ENCODE measurements around the gene ARF3. TPM values are rescaled to one million over a fixed set of nuclear protein-coding genes. Genes with fewer than 3 reads are reported as not detected.

ARF3 gene
- total and polyA plus RNA-seq, 4 donors = 67.9 to 319 (median 180) TPM

DNA sequence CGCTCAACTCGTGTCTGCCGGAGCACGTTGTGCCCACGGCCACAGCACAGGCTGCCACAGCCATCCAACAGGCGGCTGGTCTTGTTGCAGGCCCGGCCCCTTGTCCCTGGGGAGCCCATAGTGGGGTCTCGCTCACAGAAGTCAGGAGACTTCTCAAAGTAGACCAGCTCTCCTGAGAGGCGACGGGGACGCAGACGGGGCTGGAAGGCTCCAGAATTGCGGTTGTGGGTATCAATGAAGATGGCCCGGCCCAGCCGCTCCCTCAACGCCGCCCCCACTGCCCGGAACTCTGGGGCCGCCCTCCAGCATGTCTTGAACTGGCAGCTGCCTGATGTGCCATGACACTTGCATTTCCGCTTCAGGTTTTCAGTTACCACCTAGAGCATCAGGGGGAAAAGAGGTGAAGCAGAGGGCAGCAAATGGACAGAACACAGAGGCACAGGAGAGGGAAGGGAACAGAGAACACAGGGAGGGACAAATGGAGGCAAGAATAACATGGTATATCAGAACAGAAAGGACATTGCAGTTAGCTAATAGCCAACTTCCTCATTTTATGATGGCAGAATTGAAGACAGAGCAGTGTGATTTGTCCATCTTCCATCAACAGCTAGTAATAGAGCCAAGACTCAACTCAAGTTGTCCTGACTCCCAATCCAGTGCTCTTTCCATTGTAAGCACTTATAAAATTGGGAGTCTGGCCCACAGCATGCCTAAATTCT is 9.0 kb upstream of the ARF3 start:
- H3K4me3 ChIP-seq (ENCODE audit: low read depth, low read length) = no peak overlapping the region
- no peaks in the 10 kb centered on the region for H3K9me3 ChIP-seq (ENCODE audit: control insufficient read depth, insufficient read depth, low read length)
- peaks cover 9% of the 10 kb centered on the region for H3K36me3 ChIP-seq (ENCODE audit: control insufficient read depth, insufficient read depth, low read length)
- DNase-seq (ENCODE audit: low read depth in 4 of 6, low spot score in 6 of 6) = no peak
- WGBS (ENCODE audit: insufficient coverage) = 55% methylated on average over 20 of the region's 20 CpGs
- H3K27me3 ChIP-seq (ENCODE audit: control insufficient read depth, insufficient read depth, low read length) = peaks cover 42% of the 10 kb centered on the region
- H3K4me1 ChIP-seq (ENCODE audit: control insufficient read depth, insufficient read depth, low read length) = peaks cover 22% of the 10 kb centered on the region
- no peak overlapping the region for H3K27ac ChIP-seq (ENCODE audit: low read depth, low read length)

DNA sequence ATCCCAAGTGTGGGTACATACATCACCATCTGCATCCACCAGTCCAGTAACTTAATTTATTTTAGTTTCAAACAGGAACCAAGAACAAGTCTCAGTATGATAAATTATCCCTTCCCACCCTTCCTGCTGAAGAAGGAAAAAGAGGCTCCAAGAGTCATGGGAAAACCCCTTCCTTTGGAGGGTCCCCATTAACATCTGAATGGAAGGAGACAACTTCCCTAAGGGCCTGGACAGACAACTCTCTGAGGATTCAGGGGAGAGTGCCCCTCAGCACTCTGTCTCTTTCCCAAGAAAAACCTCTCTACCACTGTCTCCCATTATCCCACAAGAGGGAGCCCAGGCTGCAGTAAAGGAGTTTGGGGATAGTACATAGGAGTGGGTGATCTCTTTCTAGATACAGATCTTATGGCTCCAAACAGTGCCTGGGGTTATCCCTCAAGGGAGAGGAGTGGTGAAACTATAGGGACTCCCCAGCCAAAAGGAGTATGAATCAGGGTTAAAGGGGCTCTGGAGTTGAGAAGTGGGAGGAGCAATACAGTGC is 8.1 kb upstream of the ARF3 start:
- Histone ChIP-seq H3K27me3 (ENCODE audit: control insufficient read depth, insufficient read depth, low read length) (peaks cover 36% of the 10 kb centered on the region), H3K4me3 (ENCODE audit: low read depth, low read length) (no peak overlapping the region), H3K36me3 (ENCODE audit: control insufficient read depth, insufficient read depth, low read length) (peaks cover 9% of the 10 kb centered on the region), H3K9me3 (ENCODE audit: control insufficient read depth, insufficient read depth, low read length) (no peaks in the 10 kb centered on the region), H3K4me1 (ENCODE audit: control insufficient read depth, insufficient read depth, low read length) (peaks cover 13% of the 10 kb centered on the region), H3K27ac (ENCODE audit: low read depth, low read length) (no peak overlapping the region)
- DNase-seq (ENCODE audit: low read depth in 4 of 6, low spot score in 6 of 6) = peak in 1 of 6 donors; percentile 17

DNA sequence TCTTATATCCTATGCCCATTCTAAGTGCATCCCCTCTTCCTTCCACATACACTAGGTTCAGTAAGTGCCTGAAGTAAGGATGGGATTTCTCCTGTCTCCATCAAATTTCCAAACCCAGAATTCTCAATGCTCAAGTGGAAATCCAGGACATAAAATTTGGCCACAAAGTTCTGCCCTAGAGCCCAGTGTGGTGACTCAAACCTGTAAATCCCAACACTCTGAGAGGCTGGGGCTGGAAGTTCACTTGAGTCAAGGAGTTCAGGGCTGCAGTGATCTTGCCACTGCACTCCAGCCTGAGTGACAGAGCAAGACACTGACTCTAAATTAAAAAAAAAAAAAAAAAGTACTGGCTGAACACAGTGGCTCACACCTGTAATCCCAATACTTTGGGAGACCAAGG is 4.5 kb upstream of the ARF3 start:
- peaks cover 11% of the 10 kb centered on the region for H3K27me3 ChIP-seq (ENCODE audit: control insufficient read depth, insufficient read depth, low read length)

DNA sequence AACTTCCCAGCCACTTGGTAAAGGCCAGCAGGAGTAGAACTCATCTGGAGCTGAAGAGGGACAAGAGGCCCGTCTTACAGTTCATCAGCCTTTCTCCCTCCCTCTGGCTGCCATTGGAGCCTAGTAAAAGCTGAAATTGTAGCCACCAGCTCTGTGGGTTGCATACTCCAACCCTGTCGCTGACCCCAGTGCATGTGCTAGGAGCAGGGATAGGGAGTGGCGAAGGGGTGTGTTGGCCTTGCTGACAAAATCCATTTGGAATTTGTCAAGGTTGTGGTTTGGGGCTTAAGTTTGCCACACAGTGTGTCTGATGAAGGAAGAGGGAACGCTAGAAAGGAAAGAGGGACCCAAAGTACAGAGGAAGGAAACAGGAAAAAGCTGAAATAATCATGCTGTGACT is 4.0 kb upstream of the ARF3 start:
- Histone ChIP-seq H3K9me3 (ENCODE audit: control insufficient read depth, insufficient read depth, low read length) (no peaks in the 10 kb centered on the region), H3K27ac (ENCODE audit: low read depth, low read length) (no peak overlapping the region), H3K4me1 (ENCODE audit: control insufficient read depth, insufficient read depth, low read length) (peaks cover 9% of the 10 kb centered on the region), H3K27me3 (ENCODE audit: control insufficient read depth, insufficient read depth, low read length) (peaks cover 8% of the 10 kb centered on the region), H3K36me3 (ENCODE audit: control insufficient read depth, insufficient read depth, low read length) (peaks cover 4% of the 10 kb centered on the region), H3K4me3 (ENCODE audit: low read depth, low read length) (no peak overlapping the region)
- 42% methylated on average over 2 of the region's 4 CpGs for WGBS (ENCODE audit: insufficient coverage)
- DNase-seq (ENCODE audit: low read depth in 4 of 6, low spot score in 6 of 6) = no peak

More for the DNA sequence above, 4.5 kb upstream of the ARF3 start:
- peaks cover 5% of the 10 kb centered on the region for H3K36me3 ChIP-seq (ENCODE audit: control insufficient read depth, insufficient read depth, low read length)
- H3K9me3 ChIP-seq (ENCODE audit: control insufficient read depth, insufficient read depth, low read length) = no peaks in the 10 kb centered on the region
- peaks cover 5% of the 10 kb centered on the region for H3K4me1 ChIP-seq (ENCODE audit: control insufficient read depth, insufficient read depth, low read length)
- DNase-seq (ENCODE audit: low read depth in 4 of 6, low spot score in 6 of 6) = no peak
- no peak overlapping the region for H3K27ac ChIP-seq (ENCODE audit: low read depth, low read length)
- H3K4me3 ChIP-seq (ENCODE audit: low read depth, low read length) = no peak overlapping the region

DNA sequence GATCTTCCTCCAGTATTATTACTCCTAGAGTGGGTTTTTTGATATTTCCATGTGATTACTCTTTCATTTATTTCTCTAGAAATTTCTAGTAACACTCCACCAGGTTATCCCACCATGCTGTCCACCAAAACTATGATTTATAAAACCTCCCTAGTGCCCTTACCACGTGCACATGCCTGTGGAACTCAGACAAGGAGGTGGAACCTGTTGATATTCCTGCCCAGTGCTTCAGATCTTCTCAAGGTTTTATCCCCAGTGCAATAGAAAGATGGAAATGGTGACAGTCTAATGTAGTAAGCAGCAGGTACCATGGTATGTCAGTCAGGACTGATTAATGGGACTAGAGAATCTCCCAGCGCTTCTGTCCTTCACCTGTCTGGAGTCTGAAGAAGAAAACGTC is 3.5 kb upstream of the ARF3 start:
- Histone ChIP-seq H3K9me3 (ENCODE audit: control insufficient read depth, insufficient read depth, low read length) (no peaks in the 10 kb centered on the region), H3K27me3 (ENCODE audit: control insufficient read depth, insufficient read depth, low read length) (peaks cover 5% of the 10 kb centered on the region), H3K4me3 (ENCODE audit: low read depth, low read length) (no peak overlapping the region), H3K36me3 (ENCODE audit: control insufficient read depth, insufficient read depth, low read length) (no peaks in the 10 kb centered on the region), H3K4me1 (ENCODE audit: control insufficient read depth, insufficient read depth, low read length) (peaks cover 14% of the 10 kb centered on the region), H3K27ac (ENCODE audit: low read depth, low read length) (no peak overlapping the region)
- 53% methylated on average over 2 of the region's 3 CpGs for WGBS (ENCODE audit: insufficient coverage)
- no peak for DNase-seq (ENCODE audit: low read depth in 4 of 6, low spot score in 6 of 6)

DNA sequence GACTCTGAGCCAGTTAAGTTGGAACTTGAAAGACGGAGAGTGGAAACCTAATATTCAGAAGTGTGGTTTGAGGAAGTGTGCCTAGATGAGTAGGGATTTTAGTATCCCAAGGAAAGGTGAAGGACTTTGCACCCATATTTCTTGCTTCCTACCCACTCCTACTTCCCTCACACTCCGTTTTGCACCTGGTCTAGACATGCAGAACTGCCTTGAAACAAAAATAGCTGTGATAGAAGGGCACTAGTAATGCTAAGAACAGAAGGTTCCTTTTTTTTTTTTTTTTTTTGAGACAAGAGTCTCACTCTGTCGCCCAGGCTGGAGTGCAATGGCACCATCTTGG is 732 bp upstream of the ARF3 start:
- peaks cover 17% of the 10 kb centered on the region for H3K4me1 ChIP-seq (ENCODE audit: control insufficient read depth, insufficient read depth, low read length)
- 83% methylated on average over 1 of the region's 3 CpGs for WGBS (ENCODE audit: insufficient coverage)
- no peak for DNase-seq (ENCODE audit: low read depth in 4 of 6, low spot score in 6 of 6)
- no peaks in the 10 kb centered on the region for H3K9me3 ChIP-seq (ENCODE audit: control insufficient read depth, insufficient read depth, low read length)
- peak overlapping the region; percentile 82 for H3K27ac ChIP-seq (ENCODE audit: low read depth, low read length)
- H3K27me3 ChIP-seq (ENCODE audit: control insufficient read depth, insufficient read depth, low read length) = peaks cover 4% of the 10 kb centered on the region
- peak overlapping the region; percentile 91 for H3K4me3 ChIP-seq (ENCODE audit: low read depth, low read length)
- H3K36me3 ChIP-seq (ENCODE audit: control insufficient read depth, insufficient read depth, low read length) = no peaks in the 10 kb centered on the region

DNA sequence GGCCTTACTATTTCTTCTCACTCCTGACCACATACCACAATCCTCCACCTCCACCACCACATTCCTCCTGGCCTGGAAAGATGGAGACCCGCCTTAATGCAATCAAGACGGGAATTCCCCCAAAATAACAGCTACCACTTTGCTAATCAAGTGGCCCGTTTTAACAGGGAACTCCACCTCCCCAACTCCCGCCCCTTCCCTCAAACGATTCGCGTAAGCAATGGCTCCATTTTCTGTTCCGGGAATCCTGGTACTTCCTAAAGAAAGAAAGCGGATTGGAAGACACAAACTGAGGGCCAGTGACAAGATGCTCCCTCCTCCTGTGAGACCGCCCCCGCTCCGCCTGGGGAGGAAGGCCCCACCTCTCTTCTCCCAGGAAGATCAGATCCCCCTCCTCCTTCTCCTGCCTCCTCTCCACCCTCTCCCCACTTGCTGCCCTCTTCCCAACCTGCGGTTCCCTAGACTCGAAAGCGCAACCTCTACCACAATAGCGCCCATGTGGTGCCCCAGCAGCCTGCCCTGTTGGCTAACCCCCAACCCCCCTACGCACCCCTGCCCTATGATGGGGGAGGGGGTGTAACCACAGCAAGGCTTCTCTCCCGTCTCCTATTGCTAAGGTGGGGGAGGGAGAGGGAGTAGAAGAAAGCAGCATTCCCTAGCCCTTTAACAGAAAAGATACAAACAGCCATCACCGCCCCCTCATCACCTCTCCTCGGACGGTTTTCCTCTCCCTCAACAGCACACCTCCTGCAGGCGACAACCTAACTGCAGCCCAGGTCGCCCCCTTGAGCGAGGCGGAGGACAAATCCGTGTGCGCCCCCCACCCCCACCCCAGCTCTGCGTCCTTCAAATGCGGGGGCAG is 777 bp downstream of the ARF3 start:
- Histone ChIP-seq H3K4me3 (ENCODE audit: low read depth, low read length) (peak overlapping the region; percentile 91), H3K27ac (ENCODE audit: low read depth, low read length) (peak overlapping the region; percentile 82), H3K4me1 (ENCODE audit: control insufficient read depth, insufficient read depth, low read length) (peaks cover 17% of the 10 kb centered on the region), H3K9me3 (ENCODE audit: control insufficient read depth, insufficient read depth, low read length) (no peaks in the 10 kb centered on the region), H3K27me3 (ENCODE audit: control insufficient read depth, insufficient read depth, low read length) (peaks cover 4% of the 10 kb centered on the region), H3K36me3 (ENCODE audit: control insufficient read depth, insufficient read depth, low read length) (peaks cover 6% of the 10 kb centered on the region)
- peak in 5 of 6 donors; percentile 78 to 97 (median 87) for DNase-seq (ENCODE audit: low read depth in 4 of 6, low spot score in 6 of 6)
- 0% methylated on average over 23 of the region's 29 CpGs for WGBS (ENCODE audit: insufficient coverage)

DNA sequence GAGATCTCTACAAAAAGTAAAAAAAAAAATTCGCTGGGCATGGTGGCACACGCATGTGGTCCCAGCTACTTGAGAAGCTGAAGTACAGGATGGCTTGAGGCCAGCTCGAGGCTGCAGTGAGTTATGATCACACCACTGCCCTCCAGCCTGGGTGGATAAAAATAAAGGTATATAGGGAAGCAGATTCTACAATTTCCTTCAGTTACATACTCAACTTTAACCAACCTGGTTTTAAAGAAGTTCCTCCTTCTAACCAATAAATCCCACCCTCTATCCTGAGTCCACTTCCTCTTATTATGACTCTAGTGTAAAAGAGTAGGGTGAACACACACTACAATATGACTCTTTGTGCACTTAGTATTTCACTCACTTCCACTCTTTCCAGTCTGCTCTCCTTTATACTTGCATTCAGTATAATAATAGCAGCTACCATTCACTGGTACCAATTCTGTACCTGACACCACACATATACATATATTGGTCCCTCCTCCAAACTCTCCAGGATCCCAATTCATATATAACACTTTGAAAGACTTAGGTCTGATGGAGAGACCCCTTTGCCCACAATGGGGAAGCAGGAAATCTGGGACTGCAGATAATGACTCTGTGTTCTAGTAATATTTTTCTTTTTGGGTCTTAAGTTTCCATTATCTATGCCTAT is 2.3 kb downstream of the ARF3 start:
- WGBS (ENCODE audit: insufficient coverage) = no CpG with 5 or more reads among the region's 3 CpGs
- Histone ChIP-seq H3K36me3 (ENCODE audit: control insufficient read depth, insufficient read depth, low read length) (peaks cover 11% of the 10 kb centered on the region), H3K4me1 (ENCODE audit: control insufficient read depth, insufficient read depth, low read length) (peaks cover 17% of the 10 kb centered on the region), H3K9me3 (ENCODE audit: control insufficient read depth, insufficient read depth, low read length) (no peaks in the 10 kb centered on the region), H3K27me3 (ENCODE audit: control insufficient read depth, insufficient read depth, low read length) (no peaks in the 10 kb centered on the region), H3K27ac (ENCODE audit: low read depth, low read length) (no peak overlapping the region), H3K4me3 (ENCODE audit: low read depth, low read length) (no peak overlapping the region)
- DNase-seq (ENCODE audit: low read depth in 4 of 6, low spot score in 6 of 6) = no peak

DNA sequence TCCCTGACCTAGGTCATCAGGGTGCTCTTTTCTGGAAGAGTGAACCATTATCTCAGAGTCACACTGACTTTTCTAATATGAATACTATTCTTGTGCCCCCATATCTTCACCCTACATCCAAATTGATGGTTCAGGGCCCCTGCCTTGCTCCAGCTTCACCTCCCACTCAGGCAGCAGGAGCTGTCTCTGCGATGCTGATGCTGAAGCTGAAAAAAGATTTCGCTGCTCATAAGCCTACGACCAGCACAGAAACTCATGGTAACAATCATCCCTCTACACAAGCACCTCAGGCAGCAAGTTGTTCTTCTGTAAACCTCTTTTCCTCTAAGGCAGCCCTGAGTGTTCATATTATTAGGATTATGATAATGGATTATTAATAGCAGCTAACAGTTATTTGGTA is 3.2 kb downstream of the ARF3 start:
- no peak overlapping the region for H3K4me3 ChIP-seq (ENCODE audit: low read depth, low read length)
- peaks cover 13% of the 10 kb centered on the region for H3K36me3 ChIP-seq (ENCODE audit: control insufficient read depth, insufficient read depth, low read length)
- no peaks in the 10 kb centered on the region for H3K9me3 ChIP-seq (ENCODE audit: control insufficient read depth, insufficient read depth, low read length)
- 100% methylated on average over 1 of the region's 3 CpGs for WGBS (ENCODE audit: insufficient coverage)
- no peak for DNase-seq (ENCODE audit: low read depth in 4 of 6, low spot score in 6 of 6)
- H3K4me1 ChIP-seq (ENCODE audit: control insufficient read depth, insufficient read depth, low read length) = peaks cover 17% of the 10 kb centered on the region
- no peak overlapping the region for H3K27ac ChIP-seq (ENCODE audit: low read depth, low read length)
- H3K27me3 ChIP-seq (ENCODE audit: control insufficient read depth, insufficient read depth, low read length) = no peaks in the 10 kb centered on the region
